IMR-90 (cell line): ENCODE data around the gene PAIP1. TPM values are rescaled to one million over a fixed set of nuclear protein-coding genes. Genes with fewer than 3 reads are reported as not detected.
A peak's percentile ranks its signal among the peaks of the same experiment; 100 is the strongest.

ENCODE experiments used
- ATAC-seq: fragments of 200-7000 bp; cut with Tn5 transposase; 2 replicates; pipeline ENCODE4 v1.9.1; 2020; ENCODE audit warnings: low read depth, mild to moderate bottlenecking, moderate library complexity
- BruUV-seq: library from RNA; stranded (reverse); fragments of 400-500 nt; replicated peaks from 2 replicates; lab custom pipeline; 2021; lab: Mats Ljungman, UMichigan
- CTCF ChIA-PET: fragments of 300-600 bp; formaldehyde crosslinking; extraction: SDS; loops from one replicate; lab custom pipeline; 2021; ENCODE audit warnings: antibody characterized with exemption; lab: Yijun Ruan, JAX
- POLR2A ChIA-PET: fragments of 300-600 bp; sonication (Branson Sonifier 250); formaldehyde crosslinking; loops from one replicate; lab custom pipeline; 2022; ENCODE audit warnings: antibody characterized with exemption; ENCODE audit not compliant: unreplicated experiment; lab: Charles Lee
- DNase-seq: peaks from one replicate; pipeline ENCODE4 v3.0.0; 2013
- H2AFZ ChIP-seq: replicated peaks from 2 replicates; pipeline ENCODE3; 2013; ENCODE audit warnings: low read length, mild to moderate bottlenecking; ENCODE audit not compliant: poor library complexity
- H2AK5ac ChIP-seq: 2 replicates; pipeline ENCODE4 v1.6.1; 2013; ENCODE audit warnings: low read depth, low read length, inconsistent platforms
- H2AK9ac ChIP-seq: replicated peaks from 2 replicates; pipeline ENCODE3; 2013; ENCODE audit warnings: mild to moderate bottlenecking, low read depth, low read length, moderate library complexity; ENCODE audit not compliant: poor library complexity
- H2BK120ac ChIP-seq: 2 replicates; pipeline ENCODE4 v1.6.1; 2013; ENCODE audit warnings: low read depth, low read length, inconsistent platforms
- H2BK15ac ChIP-seq: 3 replicates; pipeline ENCODE4 v1.6.1; 2013; ENCODE audit warnings: low read depth, low read length, inconsistent platforms
- H2BK20ac ChIP-seq: 2 replicates; pipeline ENCODE4 v1.6.1; 2013; ENCODE audit warnings: low read depth, mild to moderate bottlenecking, inconsistent platforms, low read length, moderate library complexity
- H2BK5ac ChIP-seq: 2 replicates; pipeline ENCODE4 v1.6.1; 2013; ENCODE audit warnings: mild to moderate bottlenecking, low read depth, low read length, inconsistent platforms; ENCODE audit not compliant: poor library complexity, severe bottlenecking
- H3K14ac ChIP-seq: replicated peaks from 2 replicates; pipeline ENCODE4 v1.6.1; 2013; ENCODE audit warnings: low read depth, low read length, inconsistent platforms
- H3K18ac ChIP-seq: 2 replicates; pipeline ENCODE4 v1.6.1; 2013; ENCODE audit warnings: low read depth, low read length, control low read depth
- H3K23ac ChIP-seq: 2 replicates; pipeline ENCODE4 v1.6.1; 2013; ENCODE audit warnings: low read depth, low read length, inconsistent platforms
- H3K27ac ChIP-seq: 2 replicates; pipeline ENCODE4 v1.5.1; 2013; ENCODE audit warnings: mild to moderate bottlenecking, control low read depth, low read length; ENCODE audit not compliant: insufficient read depth
- H3K27me3 ChIP-seq: 2 replicates; pipeline ENCODE4 v1.6.1; 2013; ENCODE audit warnings: low read length; ENCODE audit not compliant: control insufficient read depth, insufficient read depth
- H3K36me3 ChIP-seq: 2 replicates; pipeline ENCODE4 v1.6.1; 2013; ENCODE audit warnings: low read length, mixed read lengths; ENCODE audit not compliant: control insufficient read depth, insufficient read depth
- H3K4ac ChIP-seq: 2 replicates; pipeline ENCODE4 v1.6.1; 2013; ENCODE audit warnings: low read depth, low read length, inconsistent platforms
- H3K4me1 ChIP-seq: 2 replicates; pipeline ENCODE4 v1.6.1; 2013; ENCODE audit warnings: low read length, mixed read lengths; ENCODE audit not compliant: control insufficient read depth, insufficient read depth
- H3K4me2 ChIP-seq: 2 replicates; pipeline ENCODE4 v1.6.1; 2013; ENCODE audit warnings: low read depth, mild to moderate bottlenecking, control low read depth, low read length, moderate library complexity
- H3K4me3 ChIP-seq: 2 replicates; pipeline ENCODE4 v1.5.1; 2013; ENCODE audit warnings: low read depth, mild to moderate bottlenecking, control low read depth, low read length, moderate library complexity; ENCODE audit not compliant: insufficient read depth
- H3K56ac ChIP-seq: 2 replicates; pipeline ENCODE4 v1.6.1; 2013; ENCODE audit warnings: low read length, inconsistent platforms; ENCODE audit not compliant: insufficient read depth; ENCODE audit errors: extremely low read depth
- H3K79me1 ChIP-seq, 2 experiments: 2 replicates each; pipeline ENCODE4 v1.6.1; 2013; ENCODE audit warnings: low read length in 2 of 2, inconsistent platforms in 1 of 2, low read depth in 1 of 2
- H3K9ac ChIP-seq: 2 replicates; pipeline ENCODE4 v1.6.1; 2013; ENCODE audit warnings: low read depth, low read length, control low read depth
- H3K9me1 ChIP-seq: 2 replicates; pipeline ENCODE4 v1.6.1; 2013; ENCODE audit warnings: low read length, inconsistent platforms; ENCODE audit not compliant: insufficient read depth
- H3K9me3 ChIP-seq: 2 replicates; pipeline ENCODE4 v1.6.1; 2013; ENCODE audit warnings: low read length; ENCODE audit not compliant: control insufficient read depth, insufficient read depth
- H4K20me1 ChIP-seq: 2 replicates; pipeline ENCODE4 v1.6.1; 2013; ENCODE audit warnings: low read length, inconsistent platforms; ENCODE audit not compliant: insufficient read depth
- H4K5ac ChIP-seq: 2 replicates; pipeline ENCODE4 v1.6.1; 2013; ENCODE audit warnings: mild to moderate bottlenecking, low read depth, low read length, control low read depth
- H4K8ac ChIP-seq, 2 experiments: 2 replicates each; pipeline ENCODE4 v1.6.1; 2013; ENCODE audit warnings: low read depth in 2 of 2, low read length in 2 of 2, control low read depth in 1 of 2, inconsistent platforms in 1 of 2
- H4K91ac ChIP-seq: 2 replicates; pipeline ENCODE4 v1.6.1; 2013; ENCODE audit warnings: low read depth, low read length, inconsistent platforms; ENCODE audit not compliant: insufficient read depth
- BHLHE40 ChIP-seq: fragments of 150-350 bp; IDR thresholded peaks from 2 replicates; pipeline ENCODE4 v1.6.1; 2016; ENCODE audit warnings: mild to moderate bottlenecking, low read depth, low read length
- CEBPB ChIP-seq: IDR thresholded peaks from 2 replicates; pipeline ENCODE4 v1.6.1; 2012; ENCODE audit warnings: low read depth, low read length, improper control_type of control experiment
- POLR2A ChIP-seq: IDR thresholded peaks from 2 replicates; pipeline ENCODE4 v1.6.1; 2012; ENCODE audit warnings: mild to moderate bottlenecking, low read depth, low read length
- WGBS, 2 experiments: methylation state at CpG; one replicate each; pipeline versions ENCODE4 v1.1.5 to v1.1.7; 2013; ENCODE audit warnings: missing lambda C conversion rate in 2 of 2; ENCODE audit not compliant: insufficient read length in 1 of 2; ENCODE audit errors: extremely low coverage in 2 of 2; 5-methylcytosine and 5-hydroxymethylcytosine counted together
- dilution Hi-C: fragments of 300-500 bp; cut with HindIII; formaldehyde crosslinking; loops from one replicate; pipeline ENCODE4 v1.14.3; 2018; ENCODE audit warnings: low sequenced_read_pairs; ENCODE audit not compliant: unreplicated experiment
- in situ Hi-C: fragments of 300-500 bp; cut with MboI; formaldehyde crosslinking; loops from 3 replicates; pipeline ENCODE4 v1.14.3; 2019; ENCODE audit warnings: low sequenced_read_pairs, inconsistent platforms, mixed read lengths
- intact Hi-C: fragments of 100-400 bp; cut with micrococcal nuclease; formaldehyde crosslinking; loops from 2 replicates; pipeline ENCODE4 v1.10.0; 2022
- polyA plus RNA-seq, 3 experiments: library from polyadenylated mRNA; depleted of rRNA; stranded (reverse); fragments of >200 nt; gene quantifications; 2 replicates each; pipeline ENCODE4 v1.2.3, GENCODE V29; 2012; ENCODE audit warnings: low replicate concordance in 1 of 3
- total RNA-seq: library from RNA; depleted of rRNA; stranded (reverse); fragments of >200 nt; gene quantifications from 2 replicates; pipeline ENCODE4 v1.2.3, GENCODE V29; 2012

Gene PAIP1
- total and polyA plus RNA-seq, 2 of the 4 experiments (the other 2 are of a cell fraction) = 59.1 to 123 TPM

DNA sequence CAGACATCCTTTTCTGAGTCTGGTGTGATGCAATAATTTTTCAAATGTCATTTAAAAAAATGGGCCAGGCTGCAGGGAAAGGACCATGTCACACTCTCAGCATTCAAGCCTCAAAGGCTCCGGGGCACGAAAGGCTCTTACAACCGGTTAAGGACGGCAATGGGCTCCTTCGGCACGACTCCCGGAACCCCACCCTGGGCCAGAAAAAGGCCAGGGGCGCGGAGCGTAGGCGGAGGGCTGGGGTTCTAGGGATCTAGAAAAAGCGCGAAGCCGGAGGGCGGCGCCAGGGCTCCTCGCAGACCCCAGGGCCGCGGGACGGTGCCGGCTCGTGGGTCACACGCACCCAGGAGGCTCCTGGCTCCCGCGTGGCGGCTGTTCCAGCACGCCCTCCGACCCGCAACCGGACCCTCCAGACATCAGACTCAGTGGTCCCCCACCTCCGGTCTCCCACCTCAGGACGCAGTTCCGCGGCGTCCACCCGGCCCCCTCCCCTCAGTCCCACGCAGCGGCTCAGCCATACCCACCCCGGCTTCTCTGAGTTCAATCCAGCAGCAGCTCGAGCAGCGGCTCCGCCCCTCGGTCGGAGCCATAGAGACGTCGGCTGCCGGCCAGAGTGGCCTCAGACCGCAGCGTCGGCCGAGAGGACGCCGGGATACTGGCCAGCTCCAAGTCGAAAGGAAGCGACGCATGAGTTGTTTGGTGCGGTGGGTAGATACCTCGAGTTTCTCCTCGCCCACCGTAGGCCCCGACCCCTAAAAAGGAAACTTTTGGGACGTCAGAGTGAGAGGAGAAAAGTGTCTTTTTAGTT is 73.4 kb downstream of the PAIP1 start, which contains the start of gene TMEM267:
Gene TMEM267, minus strand, starts transcription at position 568 of the 808 bp plus-strand sequence. CDS start 29,896 bp downstream, outside the sequence.
- H3K4me3 ChIP-seq = peak within 1 kb of the TSS; percentile 62
- H3K18ac ChIP-seq = peak within 1 kb of the TSS; percentile 79
- peak within 1 kb of the TSS; percentile 84 for H2BK5ac ChIP-seq
- TF ChIP-seq BHLHE40 (no peak; the same call in 1 of the 2 replicates), POLR2A (peak; percentile 93), CEBPB (peak; percentile 94)
- no peaks in the 10 kb centered on the region for H3K9me1 ChIP-seq
- H2BK120ac ChIP-seq = peak within 1 kb of the TSS; percentile 81
- peak within 1 kb of the TSS; percentile 99 for H2AFZ ChIP-seq
- H3K27me3 ChIP-seq = no peaks in the 10 kb centered on the region
- peak within 1 kb of the TSS; percentile 93 for H3K23ac ChIP-seq
- H3K9ac ChIP-seq = peak within 1 kb of the TSS; percentile 90
- H2AK9ac ChIP-seq = peak within 1 kb of the TSS; percentile 95
- peak within 1 kb of the TSS; percentile 92 to 99 for H4K8ac ChIP-seq
- ATAC-seq = peak; percentile 92
- H3K56ac ChIP-seq = peak within 1 kb of the TSS; percentile 97
- H4K5ac ChIP-seq = peak within 1 kb of the TSS; percentile 89
- no peaks in the 10 kb centered on the region for H3K9me3 ChIP-seq
- peak within 1 kb of the TSS; percentile 94 for H3K4me2 ChIP-seq
- CTCF ChIA-PET = interaction anchor here (0.7 to 2.8 kb wide), 8 partner anchors 11 to 129 kb away, joined by 3 to 15 read pairs (median 7); no protein-coding TSS in a partner anchor
- H3K79me1 ChIP-seq = peaks cover 8 to 16% of the 10 kb centered on the region in 2 experiments
- DNase-seq = peak; percentile 92
- no TSS peak for BruUV-seq
- H3K4ac ChIP-seq = peak within 1 kb of the TSS; percentile 96
- peak within 1 kb of the TSS; percentile 39; the same call in 1 of the 2 replicates for H2BK20ac ChIP-seq
- in situ Hi-C loops (loop anchor here (25.0 kb wide), 1 partner anchor 571 kb away; no protein-coding TSS in a partner anchor), intact Hi-C loops (loop anchor here (1.0 to 10.0 kb wide), 6 partner anchors 31 to 469 kb away; partner anchors contain the start of genes C5orf34 and HMGCS1), dilution Hi-C loops (no loop called here)
- POLR2A ChIA-PET = interaction anchor here (0.6 to 1.3 kb wide), 5 partner anchors 11 to 438 kb away, joined by 3 to 14 read pairs (median 5); no protein-coding TSS in a partner anchor
- H4K20me1 ChIP-seq = no peaks in the 10 kb centered on the region
- peak within 1 kb of the TSS; percentile 8; the same call in 1 of the 3 replicates for H2BK15ac ChIP-seq
- H3K27ac ChIP-seq = peak within 1 kb of the TSS; percentile 86
- peak within 1 kb of the TSS; percentile 92 for H4K91ac ChIP-seq
- H3K4me1 ChIP-seq = peaks cover 2% of the 10 kb centered on the region; the same call in 1 of the 2 replicates
- no peaks in the 10 kb centered on the region for H3K36me3 ChIP-seq
- peak within 1 kb of the TSS; percentile 28; the same call in 1 of the 2 replicates for H2AK5ac ChIP-seq
- WGBS, 2 experiments = 2% methylated on average over 10 of the region's 62 CpGs; no CpG with 5 or more reads in 1 of the 2 experiments
- peak within 1 kb of the TSS; percentile 95 for H3K14ac ChIP-seq
